Liver (tissue), 3 donors: ENCODE results near the gene TMEM87B.

Experiments used
- CTCF ChIP-seq: fragments of 150-350 bp; IDR thresholded peaks from 2 replicates; pipeline ENCODE4 v1.5.1; 2017; ENCODE audit warnings: improper control_type of control experiment, low read depth, low read length; ENCODE audit not compliant: missing input control
- EGR1 ChIP-seq, 2 donors: IDR thresholded peaks; 2 replicates each; pipeline ENCODE4 v1.6.1; 2016 to 2018; ENCODE audit warnings: antibody characterized with exemption in 2 of 2, low read depth in 2 of 2
- FOXA1 ChIP-seq: IDR thresholded peaks from 2 replicates; pipeline ENCODE4 v1.6.1; 2016; ENCODE audit warnings: antibody characterized with exemption
- FOXA2 ChIP-seq: IDR thresholded peaks from 2 replicates; pipeline ENCODE4 v1.6.1; 2016; ENCODE audit warnings: antibody characterized with exemption
- HNF4A ChIP-seq, 2 donors: conservative IDR thresholded peaks; 2 replicates each; pipeline ENCODE4 v1.6.1; 2016; ENCODE audit warnings: antibody characterized with exemption in 2 of 2, mild to moderate bottlenecking in 2 of 2
- JUND ChIP-seq, 2 donors: IDR thresholded peaks; 2 replicates each; pipeline ENCODE4 v1.6.1; 2016; ENCODE audit warnings: antibody characterized with exemption in 2 of 2
- MAX ChIP-seq: IDR thresholded peaks from 2 replicates; pipeline ENCODE4 v1.6.1; 2016; ENCODE audit warnings: antibody characterized with exemption
- RAD21 ChIP-seq, 2 donors: IDR thresholded peaks; 2 replicates each; pipeline ENCODE4 v1.6.1; 2016; ENCODE audit warnings: antibody characterized with exemption in 2 of 2, mild to moderate bottlenecking in 2 of 2
- TAF1 ChIP-seq: conservative IDR thresholded peaks from 2 replicates; pipeline ENCODE4 v1.6.1; 2016; ENCODE audit warnings: antibody characterized with exemption, mild to moderate bottlenecking
- YY1 ChIP-seq: IDR thresholded peaks from 2 replicates; pipeline ENCODE4 v1.6.1; 2016; ENCODE audit warnings: antibody characterized with exemption, mild to moderate bottlenecking
- ZBTB33 ChIP-seq: IDR thresholded peaks from 2 replicates; pipeline ENCODE4 v1.6.1; 2016; ENCODE audit warnings: antibody characterized with exemption
- TF ChIP-seq, protein P1 (sequence below): IDR thresholded peaks from 2 replicates; pipeline ENCODE4 v1.6.1; 2016; ENCODE audit warnings: antibody characterized with exemption, mild to moderate bottlenecking
- donor health status: healthy.
- donor health status: healthy.

GRCh38 chr2:112108178-112108832 is 53.2 kb downstream of the TMEM87B start:
- TF ChIP-seq ZBTB33 (no peak), CTCF (no peak), TAF1 (no peak), JUND (IDR thresholded peaks at IDR 0.05) (no peak), MAX (no peak), FOXA2 (no peak), RAD21 (IDR thresholded peaks at IDR 0.05) (no peak), YY1 (no peak), EGR1 (IDR thresholded peaks at IDR 0.05; ENCODE audit: low read depth in 2 of 2) (no peak), HNF4A (conservative IDR thresholded peaks at IDR 0.05) (no peak), FOXA1 (no peak)
- TF ChIP-seq, protein P1, sequence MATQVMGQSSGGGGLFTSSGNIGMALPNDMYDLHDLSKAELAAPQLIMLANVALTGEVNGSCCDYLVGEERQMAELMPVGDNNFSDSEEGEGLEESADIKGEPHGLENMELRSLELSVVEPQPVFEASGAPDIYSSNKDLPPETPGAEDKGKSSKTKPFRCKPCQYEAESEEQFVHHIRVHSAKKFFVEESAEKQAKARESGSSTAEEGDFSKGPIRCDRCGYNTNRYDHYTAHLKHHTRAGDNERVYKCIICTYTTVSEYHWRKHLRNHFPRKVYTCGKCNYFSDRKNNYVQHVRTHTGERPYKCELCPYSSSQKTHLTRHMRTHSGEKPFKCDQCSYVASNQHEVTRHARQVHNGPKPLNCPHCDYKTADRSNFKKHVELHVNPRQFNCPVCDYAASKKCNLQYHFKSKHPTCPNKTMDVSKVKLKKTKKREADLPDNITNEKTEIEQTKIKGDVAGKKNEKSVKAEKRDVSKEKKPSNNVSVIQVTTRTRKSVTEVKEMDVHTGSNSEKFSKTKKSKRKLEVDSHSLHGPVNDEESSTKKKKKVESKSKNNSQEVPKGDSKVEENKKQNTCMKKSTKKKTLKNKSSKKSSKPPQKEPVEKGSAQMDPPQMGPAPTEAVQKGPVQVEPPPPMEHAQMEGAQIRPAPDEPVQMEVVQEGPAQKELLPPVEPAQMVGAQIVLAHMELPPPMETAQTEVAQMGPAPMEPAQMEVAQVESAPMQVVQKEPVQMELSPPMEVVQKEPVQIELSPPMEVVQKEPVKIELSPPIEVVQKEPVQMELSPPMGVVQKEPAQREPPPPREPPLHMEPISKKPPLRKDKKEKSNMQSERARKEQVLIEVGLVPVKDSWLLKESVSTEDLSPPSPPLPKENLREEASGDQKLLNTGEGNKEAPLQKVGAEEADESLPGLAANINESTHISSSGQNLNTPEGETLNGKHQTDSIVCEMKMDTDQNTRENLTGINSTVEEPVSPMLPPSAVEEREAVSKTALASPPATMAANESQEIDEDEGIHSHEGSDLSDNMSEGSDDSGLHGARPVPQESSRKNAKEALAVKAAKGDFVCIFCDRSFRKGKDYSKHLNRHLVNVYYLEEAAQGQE, result no peak
